GM18507 (cell line): ENCODE measurements around the gene ALPG.
"Not testable (repeated sequence)": the region's sequence is repeated elsewhere in the genome, so short reads cannot be mapped to it uniquely, and the experiment has no call there.

Source experiments
- DNase-seq: peaks from one replicate; pipeline ENCODE4 v3.0.0; 2011; ENCODE audit warnings: low read depth; ENCODE audit not compliant: insufficient read length; ENCODE audit errors: extremely low spot score
- FAIRE-seq: peaks from 2 replicates; lab custom pipeline; 2011; peaks lifted over from hg19 to GRCh38; lab: Jason Lieb, UNC

The ALPG gene

GRCh38 chr2:232416521-232417470 lies 10.2 kb downstream of the ALPG start:
- DNase-seq, result no peak
- no peak for FAIRE-seq

GRCh38 chr2:232417489-232417888 lies 10.8 kb downstream of the ALPG start:
- no peak for FAIRE-seq
- DNase-seq, result no peak

GRCh38 chr2:232418056-232418455 lies 11.4 kb downstream of the ALPG start:
- no peak for FAIRE-seq
- no peak for DNase-seq

- FAIRE-seq (no peak), DNase-seq (no peak)
Observed at GRCh38 chr2:232418466-232419244, 12.0 kb downstream of the ALPG start.

- DNase-seq (no peak), FAIRE-seq (no peak)
Observed at GRCh38 chr2:232419245-232420072, 12.8 kb downstream of the ALPG start.

- FAIRE-seq, result no peak
Observed at GRCh38 chr2:232420073-232420454, 13.4 kb downstream of the ALPG start.

GRCh38 chr2:232420463-232421188 lies 14.0 kb downstream of the ALPG start:
- no peak for FAIRE-seq
- no peak for DNase-seq

More at GRCh38 chr2:232420073-232420454, 13.4 kb downstream of the ALPG start:
- DNase-seq, result no peak

DNA sequence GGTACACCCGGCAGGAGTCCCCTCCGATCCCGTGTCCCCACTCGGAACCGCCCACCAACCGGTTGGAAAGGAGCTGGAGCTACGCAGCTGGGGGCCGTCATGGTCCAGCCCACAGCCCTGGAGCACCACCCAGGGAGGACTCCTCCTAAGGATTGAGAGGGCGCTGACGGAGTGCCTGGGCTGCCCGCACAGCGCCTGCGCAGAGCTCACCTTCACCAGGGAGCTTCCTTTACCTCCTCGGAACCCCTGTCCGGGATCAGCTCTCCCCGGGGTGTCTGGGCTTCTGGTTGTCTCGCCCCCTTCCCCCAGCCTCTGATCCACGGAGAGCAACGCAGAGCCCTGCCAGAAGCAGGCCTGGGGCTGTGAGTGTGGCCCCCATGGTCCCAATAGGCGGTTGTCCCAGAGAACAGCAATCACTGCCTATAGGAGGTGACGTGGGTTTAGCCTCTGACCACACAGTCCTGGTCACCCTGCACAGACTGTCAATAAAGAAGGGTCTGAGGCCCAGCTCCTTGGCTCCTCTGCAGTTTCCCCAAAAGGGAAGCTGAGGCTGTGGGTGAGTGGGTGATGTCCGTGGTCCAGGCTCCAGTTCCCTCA lies 14.6 kb downstream of the ALPG start:
- DNase-seq (no peak), FAIRE-seq (no peak)

- FAIRE-seq, result no peak
- DNase-seq, result no peak
Observed at GRCh38 chr2:232422051-232422450, 15.4 kb downstream of the ALPG start.

- FAIRE-seq, DNase-seq: not testable (repeated sequence)
Observed at GRCh38 chr2:232422996-232423395, 16.4 kb downstream of the ALPG start.

GRCh38 chr2:232423407-232423806 lies 16.8 kb downstream of the ALPG start:
- not testable (repeated sequence) for DNase-seq, FAIRE-seq

- FAIRE-seq, result no peak
- DNase-seq, result no peak
Observed at GRCh38 chr2:232431705-232432590, 25.3 kb downstream of the ALPG start.

- DNase-seq, result no peak
Observed at GRCh38 chr2:232432598-232433184, 26.0 kb downstream of the ALPG start.

GRCh38 chr2:232433622-232434021 lies 27.0 kb downstream of the ALPG start:
- FAIRE-seq, DNase-seq: not testable (repeated sequence)

More at GRCh38 chr2:232432598-232433184, 26.0 kb downstream of the ALPG start:
- no peak for FAIRE-seq

DNA sequence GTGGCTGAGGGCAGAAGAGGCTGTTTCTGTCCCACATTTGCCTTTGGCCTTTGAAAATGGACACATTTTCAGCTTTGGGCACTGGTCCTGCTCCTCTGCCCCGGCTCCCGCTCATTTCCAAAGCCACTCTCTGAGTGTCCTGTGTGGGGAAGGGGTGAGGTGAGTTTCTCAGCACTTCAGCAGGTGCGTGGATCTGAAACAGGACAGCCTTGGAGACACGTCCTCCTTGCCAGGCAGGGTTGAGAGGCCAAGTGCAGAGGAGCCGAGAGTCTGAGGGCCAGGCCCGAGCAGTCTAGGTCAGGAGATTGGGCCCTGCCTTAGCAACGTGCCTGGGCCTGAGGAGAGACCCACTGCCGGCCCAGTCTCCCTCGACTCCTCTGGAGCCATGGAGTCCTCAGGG lies 27.4 kb downstream of the ALPG start:
- no peak for DNase-seq
- no peak for FAIRE-seq

DNA sequence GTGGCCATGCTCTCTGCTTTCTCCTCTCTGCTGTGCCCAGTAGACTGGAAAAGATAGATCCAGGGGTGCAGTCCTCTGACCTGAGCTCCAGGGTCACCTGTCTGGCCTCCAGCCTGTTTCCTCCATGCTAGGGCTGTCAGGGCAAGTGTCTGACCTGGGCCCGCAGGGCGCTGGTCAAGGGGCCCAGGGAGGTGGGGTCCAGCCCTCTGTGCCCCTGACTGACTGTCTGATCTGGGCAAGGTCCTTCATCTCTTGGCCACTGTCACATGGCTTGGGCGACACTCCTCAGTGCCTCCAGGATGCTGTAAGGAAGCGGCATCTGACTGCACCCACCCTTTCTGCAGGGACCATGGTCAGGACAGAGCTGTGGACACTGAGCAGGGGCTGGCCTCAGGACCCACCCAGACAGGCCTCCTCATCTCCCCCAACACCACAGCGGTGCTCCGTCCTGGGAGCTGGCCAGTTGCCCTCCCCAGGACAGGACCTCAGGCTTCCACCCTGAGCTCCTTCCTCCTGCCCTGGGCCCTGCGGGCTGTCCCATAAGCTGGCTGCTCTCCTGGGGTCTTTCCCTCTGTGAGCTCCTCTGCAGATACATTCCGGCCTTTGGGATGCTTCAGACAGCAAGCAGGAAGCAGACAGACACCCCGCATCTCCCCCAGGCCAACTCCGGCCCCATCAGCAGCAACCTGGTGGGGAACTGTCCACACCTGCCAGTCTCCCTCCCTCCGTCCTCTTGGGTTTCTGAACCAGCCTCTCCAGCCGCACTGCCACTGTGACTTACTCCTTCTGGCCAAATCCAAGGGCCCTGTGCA lies 28.1 kb downstream of the ALPG start:
- no peak for DNase-seq
- FAIRE-seq, result no peak

- DNase-seq (no peak), FAIRE-seq (no peak)
Observed at GRCh38 chr2:232435375-232435648, 28.7 kb downstream of the ALPG start.
